KOPT-K1 (cell line): ENCODE measurements around the gene SEL1L.
A peak's percentile ranks its signal among the peaks of the same experiment; 100 is the strongest.
"Not testable (repeated sequence)": the region's sequence is repeated elsewhere in the genome, so short reads cannot be mapped to it uniquely, and the experiment has no call there.

ENCODE experiments used
- H3K27ac ChIP-seq: fragments of 200-600 bp; sonication (generic); 2 replicates; pipeline ENCODE4 v1.5.1; 2016; ENCODE audit warnings: antibody characterized with exemption, mild to moderate bottlenecking, low read depth, low read length; ENCODE audit not compliant: poor library complexity, severe bottlenecking
- H3K36me3 ChIP-seq: fragments of 200-600 bp; sonication (generic); 2 replicates; pipeline ENCODE4 v1.5.1; 2017; ENCODE audit warnings: antibody characterized with exemption, mild to moderate bottlenecking, low read length, moderate library complexity; ENCODE audit not compliant: insufficient read depth
- H3K9me3 ChIP-seq: fragments of 200-600 bp; sonication (generic); 2 replicates; pipeline ENCODE4 v1.5.1; 2017; ENCODE audit warnings: antibody characterized with exemption, low read length, mild to moderate bottlenecking; ENCODE audit not compliant: insufficient read depth, poor library complexity, severe bottlenecking

The SEL1L gene

GRCh38 chr14:81541206-81541605 lies 7.6 kb upstream of the SEL1L start:
- H3K9me3 ChIP-seq, result peaks cover 13% of the 10 kb centered on the region
- H3K27ac ChIP-seq, H3K36me3 ChIP-seq: not testable (repeated sequence)

GRCh38 chr14:81537193-81537592 lies 3.5 kb upstream of the SEL1L start:
- Histone ChIP-seq H3K27ac (no peak overlapping the region), H3K36me3 (no peaks in the 10 kb centered on the region), H3K9me3 (peaks cover 13% of the 10 kb centered on the region)

GRCh38 chr14:81536241-81536771 lies 2.7 kb upstream of the SEL1L start:
- H3K27ac ChIP-seq, result no peak overlapping the region
- H3K36me3 ChIP-seq, result 0 out of 2 replicates have a peak, but pooled peaks cover 4% of the 10 kb centered on the region
- H3K9me3 ChIP-seq, result peaks cover 13% of the 10 kb centered on the region

- Histone ChIP-seq H3K27ac (no peak overlapping the region), H3K36me3 (0 out of 2 replicates have a peak, but pooled peaks cover 8% of the 10 kb centered on the region), H3K9me3 (peaks cover 13% of the 10 kb centered on the region)
Observed at GRCh38 chr14:81535396-81536164, 1.9 kb upstream of the SEL1L start.

GRCh38 chr14:81534510-81535074 lies 939 bp upstream of the SEL1L start:
- peaks cover 13% of the 10 kb centered on the region for H3K9me3 ChIP-seq
- no peak overlapping the region for H3K27ac ChIP-seq
- H3K36me3 ChIP-seq, result 0 out of 2 replicates have a peak, but pooled peaks cover 8% of the 10 kb centered on the region

- peak overlapping the region; percentile 53 for H3K27ac ChIP-seq
- H3K36me3 ChIP-seq, result 0 out of 2 replicates have a peak, but pooled peaks cover 8% of the 10 kb centered on the region
- H3K9me3 ChIP-seq, result peaks cover 9% of the 10 kb centered on the region
Observed at GRCh38 chr14:81533212-81533535, 479 bp downstream of the SEL1L start.

GRCh38 chr14:81529391-81529790 lies 4.3 kb downstream of the SEL1L start:
- H3K27ac ChIP-seq, result no peak overlapping the region
- H3K36me3 ChIP-seq, result peaks cover 38% of the 10 kb centered on the region
- H3K9me3 ChIP-seq, result no peaks in the 10 kb centered on the region

- no peak overlapping the region for H3K27ac ChIP-seq
- H3K9me3 ChIP-seq, result no peaks in the 10 kb centered on the region
- peaks cover 69% of the 10 kb centered on the region for H3K36me3 ChIP-seq
Observed at GRCh38 chr14:81525129-81525528, 8.5 kb downstream of the SEL1L start.

GRCh38 chr14:81523616-81524015 lies 10.0 kb downstream of the SEL1L start:
- Histone ChIP-seq H3K36me3 (peaks cover 77% of the 10 kb centered on the region), H3K27ac (no peak overlapping the region), H3K9me3 (no peaks in the 10 kb centered on the region)

GRCh38 chr14:81523016-81523415 lies 10.6 kb downstream of the SEL1L start:
- H3K27ac ChIP-seq, result no peak overlapping the region
- H3K36me3 ChIP-seq, result peaks cover 81% of the 10 kb centered on the region
- no peaks in the 10 kb centered on the region for H3K9me3 ChIP-seq

- Histone ChIP-seq H3K27ac (no peak overlapping the region), H3K9me3 (no peaks in the 10 kb centered on the region), H3K36me3 (peaks cover 86% of the 10 kb centered on the region)
Observed at GRCh38 chr14:81521356-81521755, 12.3 kb downstream of the SEL1L start.

- peaks cover 76% of the 10 kb centered on the region for H3K36me3 ChIP-seq
- peak overlapping the region; percentile 30 for H3K27ac ChIP-seq
- no peaks in the 10 kb centered on the region for H3K9me3 ChIP-seq
Observed at GRCh38 chr14:81519200-81520011, 14.2 kb downstream of the SEL1L start.

- Histone ChIP-seq H3K36me3 (peaks cover 76% of the 10 kb centered on the region), H3K27ac (no peak overlapping the region)
Observed at GRCh38 chr14:81517798-81518398, 15.8 kb downstream of the SEL1L start.

GRCh38 chr14:81516986-81517797 lies 16.5 kb downstream of the SEL1L start:
- H3K36me3 ChIP-seq, result peaks cover 76% of the 10 kb centered on the region
- H3K9me3 ChIP-seq, result no peaks in the 10 kb centered on the region
- no peak overlapping the region for H3K27ac ChIP-seq

More at GRCh38 chr14:81517798-81518398, 15.8 kb downstream of the SEL1L start:
- H3K9me3 ChIP-seq, result no peaks in the 10 kb centered on the region
